ENCODE measurements around the gene PSME2. TPM values are rescaled to one million over a fixed set of nuclear protein-coding genes. Genes with fewer than 3 reads are reported as not detected.

The PSME2 gene
- total RNA-seq, 2 experiments from 2014 or later, result 188 to 290 TPM

DNA sequence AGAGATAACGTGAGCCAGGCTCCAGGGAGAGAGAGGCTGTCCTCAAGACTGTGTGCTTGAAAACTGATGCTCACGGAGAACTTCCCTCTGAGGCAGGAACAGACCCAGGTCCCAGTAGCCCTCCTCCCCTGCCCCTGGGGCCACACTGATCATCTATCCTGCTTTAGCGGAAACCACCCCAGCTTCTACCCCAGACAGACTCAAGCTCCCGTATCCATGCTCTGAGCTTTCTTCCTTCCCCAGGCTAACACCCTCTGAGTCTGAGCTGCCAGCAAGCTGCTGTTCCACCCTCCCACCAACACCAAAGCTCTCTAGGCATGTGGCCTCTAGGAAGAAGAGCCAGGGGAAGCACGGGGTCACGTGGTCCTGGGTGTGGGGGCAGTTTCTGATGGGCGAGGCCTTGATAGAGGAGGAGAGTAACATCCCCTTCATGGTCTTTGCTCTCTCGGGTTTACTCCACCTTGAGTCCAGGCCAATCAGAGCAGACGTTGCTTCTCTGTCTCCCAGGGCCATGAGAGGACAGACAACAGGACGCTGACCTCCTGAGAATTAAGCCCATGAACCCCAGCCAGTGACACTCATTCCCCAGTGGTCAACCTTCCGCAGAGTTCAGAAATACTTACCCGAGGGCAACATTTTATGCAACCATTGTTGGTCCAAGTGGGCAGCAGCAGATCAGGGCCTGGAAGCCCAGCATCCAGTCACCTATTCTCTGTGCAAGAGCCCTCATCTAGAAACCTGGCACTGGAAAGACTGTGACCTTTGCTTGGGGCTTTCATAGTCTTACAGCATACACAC, 50.9 kb downstream of the PSME2 start:
- no peak for TF ChIP-seq EZH2phosphoT487 (IDR thresholded peaks at IDR 0.05; ENCODE audit: borderline replicate concordance, low read depth, low read length)
- TF ChIP-seq, protein P1, sequence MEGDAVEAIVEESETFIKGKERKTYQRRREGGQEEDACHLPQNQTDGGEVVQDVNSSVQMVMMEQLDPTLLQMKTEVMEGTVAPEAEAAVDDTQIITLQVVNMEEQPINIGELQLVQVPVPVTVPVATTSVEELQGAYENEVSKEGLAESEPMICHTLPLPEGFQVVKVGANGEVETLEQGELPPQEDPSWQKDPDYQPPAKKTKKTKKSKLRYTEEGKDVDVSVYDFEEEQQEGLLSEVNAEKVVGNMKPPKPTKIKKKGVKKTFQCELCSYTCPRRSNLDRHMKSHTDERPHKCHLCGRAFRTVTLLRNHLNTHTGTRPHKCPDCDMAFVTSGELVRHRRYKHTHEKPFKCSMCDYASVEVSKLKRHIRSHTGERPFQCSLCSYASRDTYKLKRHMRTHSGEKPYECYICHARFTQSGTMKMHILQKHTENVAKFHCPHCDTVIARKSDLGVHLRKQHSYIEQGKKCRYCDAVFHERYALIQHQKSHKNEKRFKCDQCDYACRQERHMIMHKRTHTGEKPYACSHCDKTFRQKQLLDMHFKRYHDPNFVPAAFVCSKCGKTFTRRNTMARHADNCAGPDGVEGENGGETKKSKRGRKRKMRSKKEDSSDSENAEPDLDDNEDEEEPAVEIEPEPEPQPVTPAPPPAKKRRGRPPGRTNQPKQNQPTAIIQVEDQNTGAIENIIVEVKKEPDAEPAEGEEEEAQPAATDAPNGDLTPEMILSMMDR (conservative IDR thresholded peaks at IDR 0.05; ENCODE audit: low read length), result no peak
- H3K4me3 ChIP-seq (ENCODE audit: low read depth, low read length, poor library complexity, severe bottlenecking), result peak overlapping the region; percentile 81
- no peaks in the 10 kb centered on the region for H3K79me2 ChIP-seq (ENCODE audit: insufficient read depth, low read depth, low read length)
- no TSS peak for BruUV-seq (replicated peaks)
- H3K9me3 ChIP-seq (ENCODE audit: low read length), result no peaks in the 10 kb centered on the region
- ChIA-PET POLR2A (interaction anchor here (0.6 to 6.8 kb wide), 11 partner anchors 12 to 541 kb away, joined by 3 to 80 read pairs (median 6); partner anchors contain the start of genes DCAF11, EMC9, FITM1 and IRF9), CTCF (ENCODE audit: unreplicated experiment) (interaction anchor here (1.0 to 1.9 kb wide), 3 partner anchors 15 to 66 kb away, joined by 3 to 5 read pairs (median 4); partner anchors contain the start of gene IRF9)
- H2AFZ ChIP-seq (ENCODE audit: low read length), result peak overlapping the region; percentile 47; the same call in 1 of the 2 replicates
- peaks cover 32% of the 10 kb centered on the region for H3K4me1 ChIP-seq (ENCODE audit: insufficient read depth, low read length, poor library complexity, severe bottlenecking)
- peak overlapping the region; percentile 75 for H3K27ac ChIP-seq (ENCODE audit: low read depth, low read length, poor library complexity, severe bottlenecking)
- H3K9me2 ChIP-seq (ENCODE audit: insufficient read depth, low read length), result no peaks in the 10 kb centered on the region
- intact Hi-C loops (cut with micrococcal nuclease; ENCODE audit: unreplicated experiment), result no loop called here
- no peaks in the 10 kb centered on the region for H4K20me1 ChIP-seq (ENCODE audit: insufficient read depth, low read length)
- peak overlapping the region; percentile 93 for H3K4me2 ChIP-seq (ENCODE audit: low read length)
- no peaks in the 10 kb centered on the region for H3K36me3 ChIP-seq (ENCODE audit: insufficient read depth, low read length)
- DNase-seq (ENCODE audit: low spot score), result peak; percentile 66

DNA sequence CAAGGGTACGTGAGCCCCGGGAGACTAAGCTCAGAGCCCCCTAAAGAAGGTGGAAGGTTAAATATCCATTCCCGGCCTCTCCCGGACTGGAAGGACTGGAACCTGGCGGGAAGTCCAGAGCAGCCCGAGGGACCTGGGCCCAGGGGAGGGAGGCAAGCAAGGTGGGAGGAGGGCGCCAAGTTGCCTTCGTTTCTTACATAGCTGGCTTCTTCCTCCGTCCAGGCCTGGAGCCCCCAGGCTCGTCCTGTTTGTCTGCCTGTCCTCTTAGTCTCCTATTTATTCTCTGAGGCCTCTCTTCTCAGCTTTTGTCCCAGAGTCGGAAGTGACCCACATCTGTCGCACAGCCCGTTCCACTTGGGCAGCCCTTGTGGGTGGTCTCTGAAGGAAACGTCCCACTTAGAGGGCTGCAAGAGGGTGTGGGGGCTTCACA, 51.6 kb downstream of the PSME2 start:
- no peaks in the 10 kb centered on the region for H3K9me2 ChIP-seq (ENCODE audit: insufficient read depth, low read length)
- DNase-seq (ENCODE audit: low spot score), result peak; percentile 52
- H3K4me2 ChIP-seq (ENCODE audit: low read length), result peak overlapping the region; percentile 93
- POLR2A ChIA-PET, result interaction anchor here (1.3 to 6.8 kb wide), 10 partner anchors 13 to 118 kb away, joined by 3 to 80 read pairs (median 11); partner anchors contain the start of genes CHMP4A, DCAF11, EMC9 and FITM1
- intact Hi-C loops (cut with micrococcal nuclease; ENCODE audit: unreplicated experiment), result loop anchor here (1.0 kb wide), 5 partner anchors 13 to 81 kb away; partner anchors contain the start of genes DCAF11, IRF9, NRL and PSME2
- TF ChIP-seq EZH2phosphoT487 (IDR thresholded peaks at IDR 0.05; ENCODE audit: borderline replicate concordance, low read depth, low read length), result no peak
- TF ChIP-seq, protein P1 (conservative IDR thresholded peaks at IDR 0.05; ENCODE audit: low read length), result no peak
- no TSS peak for BruUV-seq (replicated peaks)
- H2AFZ ChIP-seq (ENCODE audit: low read length), result peak overlapping the region; percentile 47; the same call in 1 of the 2 replicates
- no peaks in the 10 kb centered on the region for H3K79me2 ChIP-seq (ENCODE audit: insufficient read depth, low read depth, low read length)
- H3K4me1 ChIP-seq (ENCODE audit: insufficient read depth, low read length, poor library complexity, severe bottlenecking), result peaks cover 39% of the 10 kb centered on the region
- peak overlapping the region; percentile 81 for H3K4me3 ChIP-seq (ENCODE audit: low read depth, low read length, poor library complexity, severe bottlenecking)
- no peaks in the 10 kb centered on the region for H3K36me3 ChIP-seq (ENCODE audit: insufficient read depth, low read length)
- CTCF ChIA-PET (ENCODE audit: unreplicated experiment), result interaction anchor here (1.0 to 2.4 kb wide), 4 partner anchors 14 to 66 kb away, joined by 3 to 8 read pairs (median 4); partner anchors contain the start of gene IRF9
- no peaks in the 10 kb centered on the region for H4K20me1 ChIP-seq (ENCODE audit: insufficient read depth, low read length)
- peak overlapping the region; percentile 75 for H3K27ac ChIP-seq (ENCODE audit: low read depth, low read length, poor library complexity, severe bottlenecking)
- no peaks in the 10 kb centered on the region for H3K9me3 ChIP-seq (ENCODE audit: low read length)
